ENCODE measurements around the gene PFN4.

DNA sequence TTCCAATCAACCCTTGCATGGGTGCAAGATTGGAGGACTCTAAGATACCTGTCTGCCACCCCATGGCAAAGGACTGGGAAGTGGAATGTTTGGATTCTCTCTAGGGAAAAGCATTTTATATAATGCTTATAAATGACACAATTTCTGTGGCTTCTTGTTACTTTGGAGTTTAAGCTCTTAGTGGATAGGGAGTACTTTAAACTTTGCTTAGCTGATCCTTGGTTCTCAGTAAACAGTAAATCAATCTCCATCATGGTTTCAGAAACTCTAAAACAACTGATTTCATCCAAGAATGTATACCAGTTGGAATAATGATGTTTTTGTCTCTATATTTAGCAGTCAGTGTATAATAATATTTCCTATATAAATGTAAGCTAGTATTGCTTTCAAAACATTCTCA lies 37.6 kb upstream of the PFN4 start:
- TF ChIP-seq, protein P1, sequence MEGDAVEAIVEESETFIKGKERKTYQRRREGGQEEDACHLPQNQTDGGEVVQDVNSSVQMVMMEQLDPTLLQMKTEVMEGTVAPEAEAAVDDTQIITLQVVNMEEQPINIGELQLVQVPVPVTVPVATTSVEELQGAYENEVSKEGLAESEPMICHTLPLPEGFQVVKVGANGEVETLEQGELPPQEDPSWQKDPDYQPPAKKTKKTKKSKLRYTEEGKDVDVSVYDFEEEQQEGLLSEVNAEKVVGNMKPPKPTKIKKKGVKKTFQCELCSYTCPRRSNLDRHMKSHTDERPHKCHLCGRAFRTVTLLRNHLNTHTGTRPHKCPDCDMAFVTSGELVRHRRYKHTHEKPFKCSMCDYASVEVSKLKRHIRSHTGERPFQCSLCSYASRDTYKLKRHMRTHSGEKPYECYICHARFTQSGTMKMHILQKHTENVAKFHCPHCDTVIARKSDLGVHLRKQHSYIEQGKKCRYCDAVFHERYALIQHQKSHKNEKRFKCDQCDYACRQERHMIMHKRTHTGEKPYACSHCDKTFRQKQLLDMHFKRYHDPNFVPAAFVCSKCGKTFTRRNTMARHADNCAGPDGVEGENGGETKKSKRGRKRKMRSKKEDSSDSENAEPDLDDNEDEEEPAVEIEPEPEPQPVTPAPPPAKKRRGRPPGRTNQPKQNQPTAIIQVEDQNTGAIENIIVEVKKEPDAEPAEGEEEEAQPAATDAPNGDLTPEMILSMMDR (IDR thresholded peaks at IDR 0.05; ENCODE audit: low read depth, low read length) = no peak
- TF ChIP-seq POLR2A (IDR thresholded peaks at IDR 0.05; ENCODE audit: extremely low read depth, insufficient read length) = no peak
- no peak for TF ChIP-seq MYC (IDR thresholded peaks at IDR 0.05; ENCODE audit: low read depth, low read length)
